Stimulated activated CD8-positive, alpha-beta memory T cell treated with anti-CD3 and anti-CD28 coated beads, Interleukin-4, amount 100 ng/mL, for 1 hour (primary cell): Measurements from ENCODE around the gene TAX1BP1.

Source experiments
- DNase-seq, 2 donors: peaks; one replicate each; pipeline ENCODE4 v3.0.0-alpha.2; 2020; ENCODE audit warnings: low read depth in 2 of 2, low spot score in 1 of 2

TAX1BP1 gene

DNA sequence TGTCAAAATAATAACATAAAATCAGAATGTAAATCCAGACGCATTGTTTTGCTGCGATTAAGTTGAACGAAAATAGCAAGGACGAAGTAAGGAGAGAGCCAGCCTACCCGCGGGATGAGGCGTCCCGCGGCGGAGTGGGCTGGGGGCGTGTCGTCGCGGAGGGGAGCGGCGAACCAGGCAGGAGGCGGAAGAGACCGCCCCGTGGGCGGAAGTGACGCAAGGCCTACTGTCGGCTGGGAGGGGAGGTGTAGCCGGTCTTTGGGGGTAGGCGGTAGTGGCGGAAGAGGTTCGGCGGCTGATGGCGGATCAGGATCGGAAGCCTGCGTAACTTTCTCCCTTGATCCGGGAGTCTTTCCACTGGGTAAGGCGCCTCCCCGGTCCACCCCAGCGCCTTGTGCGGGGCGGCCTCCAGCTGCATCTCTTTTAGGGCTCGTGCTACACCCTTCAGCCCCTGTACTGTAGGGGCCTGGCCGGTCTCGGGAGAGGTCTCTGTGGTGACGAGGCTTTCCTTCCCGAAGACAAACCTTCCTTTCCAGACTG lies at the start of gene TAX1BP1:
Gene TAX1BP1, plus strand, starts transcription at position 254 of the 540 bp plus-strand sequence. CDS start 8,363 bp downstream, outside the sequence.
- peak; percentile 81 to 91 for DNase-seq

DNA sequence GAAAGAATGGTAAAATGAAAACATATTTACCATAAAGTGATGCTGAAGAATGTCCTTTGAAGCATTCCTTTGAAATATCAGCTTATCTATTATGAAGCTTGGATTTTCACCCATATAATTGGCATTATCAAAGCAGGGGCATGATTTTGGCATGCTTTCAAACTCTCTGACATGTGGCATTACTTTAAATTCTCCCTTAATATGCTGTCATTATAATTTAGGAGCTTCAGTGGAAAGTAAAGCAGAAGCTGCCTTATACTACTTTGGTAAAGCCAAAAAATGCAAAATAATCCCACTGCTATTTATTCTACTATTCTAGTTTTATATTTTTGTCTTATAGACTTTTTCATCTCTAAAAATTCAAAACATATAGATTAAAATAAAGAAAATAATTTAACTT lies 49.3 kb upstream of the TAX1BP1 start:
- DNase-seq, result no peak

- DNase-seq, result no peak
Measured at GRCh38 chr7:27693794-27694193, 46.2 kb upstream of the TAX1BP1 start.

DNA sequence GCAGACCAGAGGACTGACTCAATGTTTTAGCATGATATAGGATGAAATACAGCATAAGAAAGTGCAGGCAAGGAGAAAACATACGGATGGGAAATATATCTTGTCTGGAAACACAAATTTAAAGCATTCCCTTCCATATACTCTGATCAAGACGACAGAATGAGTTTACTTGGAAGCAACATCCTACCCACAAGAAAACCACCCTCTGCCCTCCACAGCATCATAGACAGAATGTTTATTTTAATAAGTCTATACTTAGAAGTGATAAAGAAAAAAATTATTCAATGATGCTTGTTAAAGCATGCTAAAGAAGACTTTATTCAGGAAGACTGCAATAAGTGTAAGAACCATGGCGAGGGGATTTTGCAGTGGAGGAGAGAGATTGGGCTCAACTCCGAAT lies 44.9 kb upstream of the TAX1BP1 start:
- DNase-seq, result no peak

- DNase-seq, result no peak
Measured at GRCh38 chr7:27697861-27698430, 42.0 kb upstream of the TAX1BP1 start.

DNA sequence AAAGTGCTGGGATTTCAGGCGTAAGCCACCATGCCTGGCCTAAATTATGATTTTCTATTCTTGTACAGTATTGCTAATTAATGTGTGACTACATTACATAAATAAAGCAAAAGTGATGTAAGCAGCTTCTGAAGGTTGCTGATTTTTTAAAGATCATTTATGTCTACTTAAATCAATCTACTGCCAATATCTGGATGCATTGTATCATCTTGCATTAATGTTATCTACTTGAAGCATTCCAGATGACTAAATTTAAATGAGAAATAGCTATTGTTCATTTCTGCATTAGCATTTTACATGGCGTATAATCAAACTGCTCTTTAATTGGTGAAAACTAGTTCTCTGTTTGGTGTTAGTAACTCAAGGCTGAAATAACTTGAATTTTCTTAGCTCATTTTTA lies 40.2 kb upstream of the TAX1BP1 start:
- DNase-seq, result no peak

DNA sequence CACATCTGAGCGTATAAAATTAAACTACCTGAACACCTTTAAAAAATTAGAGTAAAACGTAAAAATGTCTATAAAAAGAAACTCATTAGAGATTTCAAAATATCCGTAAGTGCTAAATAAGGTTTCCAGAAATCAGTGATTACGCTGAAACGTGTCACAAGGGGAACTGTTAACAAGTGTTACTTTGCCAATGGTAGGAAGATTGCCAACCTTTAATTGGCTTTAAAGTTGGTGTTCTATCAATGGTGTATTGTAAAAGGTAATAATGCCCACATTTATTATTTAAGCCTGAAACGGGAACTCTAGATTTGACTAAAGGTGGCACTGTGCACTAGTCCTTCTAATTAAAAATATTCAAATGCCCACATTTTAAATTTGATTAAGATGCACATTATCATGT lies 39.5 kb upstream of the TAX1BP1 start:
- no peak for DNase-seq

- no peak for DNase-seq
Measured at GRCh38 chr7:27703181-27703580, 36.8 kb upstream of the TAX1BP1 start.

GRCh38 chr7:27704422-27705199 lies 35.4 kb upstream of the TAX1BP1 start:
- no peak for DNase-seq

- DNase-seq, result no peak
Measured at GRCh38 chr7:27705200-27705594, 34.8 kb upstream of the TAX1BP1 start.

- no peak for DNase-seq
Measured at GRCh38 chr7:27708485-27708884, 31.5 kb upstream of the TAX1BP1 start.

- DNase-seq, result no peak
Measured at GRCh38 chr7:27709137-27710075, 30.6 kb upstream of the TAX1BP1 start.

GRCh38 chr7:27712217-27712616 lies 27.7 kb upstream of the TAX1BP1 start:
- DNase-seq, result no peak

GRCh38 chr7:27714831-27715444 lies 25.0 kb upstream of the TAX1BP1 start:
- DNase-seq, result no peak

GRCh38 chr7:27723085-27723484 lies 16.9 kb upstream of the TAX1BP1 start:
- no peak for DNase-seq

- DNase-seq, result no peak
Measured at GRCh38 chr7:27727058-27727457, 12.9 kb upstream of the TAX1BP1 start.

DNA sequence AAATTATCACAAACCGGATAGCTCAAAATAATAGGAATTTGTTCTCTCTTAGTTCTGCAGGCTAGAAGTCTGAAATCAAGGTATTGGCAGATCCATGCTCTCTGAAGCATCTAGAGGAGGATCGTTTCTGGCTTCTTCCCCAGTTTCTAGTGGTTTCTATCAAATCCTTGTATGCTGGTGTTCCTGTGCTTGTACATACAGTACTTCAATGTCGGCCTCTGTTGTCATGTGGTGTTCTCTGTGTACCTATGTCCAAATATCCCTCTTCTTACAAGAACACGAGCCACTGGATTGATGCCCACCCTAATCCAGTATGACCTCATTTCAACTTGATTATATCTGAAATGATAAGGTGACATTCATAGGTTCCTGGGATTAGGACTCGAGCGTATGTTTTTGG lies 9.8 kb upstream of the TAX1BP1 start:
- no peak for DNase-seq

- no peak for DNase-seq
Measured at GRCh38 chr7:27734583-27734982, 5.4 kb upstream of the TAX1BP1 start.

GRCh38 chr7:27735165-27735564 lies 4.8 kb upstream of the TAX1BP1 start:
- DNase-seq, result no peak

- no peak for DNase-seq
Measured at GRCh38 chr7:27735831-27736230, 4.1 kb upstream of the TAX1BP1 start.

GRCh38 chr7:27737178-27737577 lies 2.8 kb upstream of the TAX1BP1 start:
- no peak for DNase-seq
